Psoas muscle (tissue), 8 donors: ENCODE measurements around the gene SCYL3. TPM values are rescaled to one million over a fixed set of nuclear protein-coding genes. Genes with fewer than 3 reads are reported as not detected.

Experiments used
- ATAC-seq, 4 donors: fragments of 200-7000 bp; cut with Tn5 transposase; one replicate each; pipeline ENCODE4 v1.9.1; 2020; ENCODE audit warnings: moderate library complexity in 3 of 4, mild to moderate bottlenecking in 2 of 4
- DNase-seq, 2 donors: peaks; one replicate each; pipeline ENCODE4 v3.0.0-alpha.2; 2020
- H3K27ac ChIP-seq: fragments of 200-600 bp; one replicate; pipeline ENCODE4 v1.8.0; 2022
- H3K27me3 ChIP-seq, 3 donors: fragments of 200-600 bp in 1 of 3; one replicate each; pipeline versions ENCODE4 v1.6.1 to v1.8.0; 2013 to 2022; ENCODE audit warnings: low read length in 2 of 3, mild to moderate bottlenecking in 2 of 3, moderate library complexity in 1 of 3; ENCODE audit not compliant: insufficient read depth in 3 of 3
- H3K36me3 ChIP-seq, 2 donors: fragments of 200-600 bp in 1 of 2; one replicate each; pipeline versions ENCODE4 v1.6.1 to v1.8.0; 2013 to 2022; ENCODE audit warnings: low read depth in 1 of 2, mild to moderate bottlenecking in 1 of 2, moderate library complexity in 1 of 2; ENCODE audit not compliant: insufficient read depth in 1 of 2
- H3K4me1 ChIP-seq: fragments of 200-600 bp; one replicate; pipeline ENCODE4 v1.8.0; 2022
- H3K4me3 ChIP-seq: fragments of 200-600 bp; one replicate; pipeline ENCODE4 v1.8.0; 2022; ENCODE audit warnings: mild to moderate bottlenecking
- H3K9me3 ChIP-seq: fragments of 200-600 bp; one replicate; pipeline ENCODE4 v1.8.0; 2022
- WGBS, 3 donors: extraction: QIAGEN DNeasy Blood & Tissue Kit; methylation state at CpG; one replicate each; pipeline versions ENCODE4 v1.1.6 to v1.1.7; 2013; 5-methylcytosine and 5-hydroxymethylcytosine counted together
- intact Hi-C, 2 donors: fragments of 100-400 bp; cut with DNase I; formaldehyde crosslinking; loops; one replicate each; pipeline versions ENCODE4 v1.11.0 to v1.14.2; 2022
- polyA plus RNA-seq, 3 donors: library from polyadenylated mRNA; stranded (reverse); fragments of 200-250 nt; gene quantifications; one replicate each; pipeline ENCODE4 v1.2.3, GENCODE V29; 2013
- total RNA-seq, 4 donors: library from RNA; stranded (reverse); fragmentation: NEBNext Ultra II Directional in 2 of 4; extraction: Animal tissue kit (Norgen Biotek cat#: 25700) in 2 of 4; gene quantifications; one replicate each; pipeline versions ENCODE4 v1.2.1 to v1.2.4, GENCODE V29; 2021 to 2023
- TF ChIP-seq, protein P1 (sequence below): fragments of 200-600 bp; IDR thresholded peaks from one replicate; pipeline ENCODE4 v1.8.0; 2022; ENCODE audit warnings: antibody characterized with exemption
- donor health status: healthy with polysubstance abuse.
- donor health status: DM: no; HTN: no; CAD: no; lungs with moderate emphysema.
- donor health status: Bipolar disorder and iron deficiency.
- donor health status: healthy.
- donor health status: DM: yes; HTN: yes; CAD: no.
- donor health status: DM: no; HTN: no; CAD: no.
- donor health status: DM: no; HTN: no; CAD: no.
- donor health status: DM: yes; HTN: yes; CAD: no.

Gene SCYL3
- total and polyA plus RNA-seq, 7 donors = 6.0 to 15.7 (median 7.5) TPM

DNA sequence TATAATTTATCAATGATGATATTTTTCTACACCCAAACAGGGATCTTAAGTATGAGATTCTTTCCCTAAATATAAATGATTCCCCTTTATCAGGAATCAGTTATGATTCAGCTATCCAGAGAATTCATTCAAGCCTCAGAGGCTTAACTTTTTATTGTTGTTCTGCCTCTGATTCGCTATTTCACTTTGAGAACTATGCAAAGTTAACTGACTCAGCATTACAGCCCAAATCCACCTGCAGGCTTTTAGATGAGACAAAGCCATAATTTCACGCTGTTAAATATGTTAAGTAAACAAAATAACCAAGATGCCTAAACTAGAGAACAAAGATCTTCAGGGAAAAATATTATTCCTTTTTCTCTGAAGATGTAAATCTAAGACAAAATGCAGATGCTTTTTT lies 8.5 kb downstream of the SCYL3 start:
- intact Hi-C loops = no loop called here
- H3K4me1 ChIP-seq = peaks cover 4% of the 10 kb centered on the region
- no peak for DNase-seq
- ATAC-seq = no peak
- H3K4me3 ChIP-seq = no peak overlapping the region
- WGBS, 3 donors = 95 to 100% (median 96%) methylated on average over 2 of the region's 2 CpGs
- peaks cover 3 to 52% of the 10 kb centered on the region in 2 donors for H3K36me3 ChIP-seq
- no peaks in the 10 kb centered on the region for H3K27me3 ChIP-seq
- TF ChIP-seq, protein P1, sequence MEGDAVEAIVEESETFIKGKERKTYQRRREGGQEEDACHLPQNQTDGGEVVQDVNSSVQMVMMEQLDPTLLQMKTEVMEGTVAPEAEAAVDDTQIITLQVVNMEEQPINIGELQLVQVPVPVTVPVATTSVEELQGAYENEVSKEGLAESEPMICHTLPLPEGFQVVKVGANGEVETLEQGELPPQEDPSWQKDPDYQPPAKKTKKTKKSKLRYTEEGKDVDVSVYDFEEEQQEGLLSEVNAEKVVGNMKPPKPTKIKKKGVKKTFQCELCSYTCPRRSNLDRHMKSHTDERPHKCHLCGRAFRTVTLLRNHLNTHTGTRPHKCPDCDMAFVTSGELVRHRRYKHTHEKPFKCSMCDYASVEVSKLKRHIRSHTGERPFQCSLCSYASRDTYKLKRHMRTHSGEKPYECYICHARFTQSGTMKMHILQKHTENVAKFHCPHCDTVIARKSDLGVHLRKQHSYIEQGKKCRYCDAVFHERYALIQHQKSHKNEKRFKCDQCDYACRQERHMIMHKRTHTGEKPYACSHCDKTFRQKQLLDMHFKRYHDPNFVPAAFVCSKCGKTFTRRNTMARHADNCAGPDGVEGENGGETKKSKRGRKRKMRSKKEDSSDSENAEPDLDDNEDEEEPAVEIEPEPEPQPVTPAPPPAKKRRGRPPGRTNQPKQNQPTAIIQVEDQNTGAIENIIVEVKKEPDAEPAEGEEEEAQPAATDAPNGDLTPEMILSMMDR = no peak
- H3K27ac ChIP-seq = no peak overlapping the region
- no peaks in the 10 kb centered on the region for H3K9me3 ChIP-seq

DNA sequence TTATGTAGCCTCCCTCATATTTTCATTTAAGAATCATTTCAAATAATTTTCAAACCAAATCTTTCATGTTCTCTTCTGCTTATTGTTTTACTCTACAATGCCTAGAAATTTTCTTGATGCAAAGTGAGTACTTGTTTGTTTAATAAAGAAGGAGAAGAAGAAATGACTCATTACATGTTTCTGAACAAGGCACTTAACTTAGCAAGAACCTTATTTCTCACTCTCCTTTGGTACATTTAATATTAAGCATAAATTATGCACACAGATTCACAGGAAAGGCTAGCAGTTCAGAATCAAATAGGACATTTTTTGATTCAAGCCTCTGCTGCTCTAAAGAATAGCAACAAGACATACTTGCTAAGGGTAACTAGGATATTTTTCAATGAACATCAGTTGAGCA lies 9.1 kb downstream of the SCYL3 start:
- Histone ChIP-seq H3K27me3 (no peaks in the 10 kb centered on the region), H3K4me3 (no peak overlapping the region), H3K9me3 (no peaks in the 10 kb centered on the region), H3K4me1 (peaks cover 4% of the 10 kb centered on the region), H3K36me3 (peaks cover 3 to 52% of the 10 kb centered on the region in 2 donors), H3K27ac (no peak overlapping the region)
- DNase-seq = no peak
- no peak for ATAC-seq
- TF ChIP-seq, protein P1 = no peak
- intact Hi-C loops = no loop called here

DNA sequence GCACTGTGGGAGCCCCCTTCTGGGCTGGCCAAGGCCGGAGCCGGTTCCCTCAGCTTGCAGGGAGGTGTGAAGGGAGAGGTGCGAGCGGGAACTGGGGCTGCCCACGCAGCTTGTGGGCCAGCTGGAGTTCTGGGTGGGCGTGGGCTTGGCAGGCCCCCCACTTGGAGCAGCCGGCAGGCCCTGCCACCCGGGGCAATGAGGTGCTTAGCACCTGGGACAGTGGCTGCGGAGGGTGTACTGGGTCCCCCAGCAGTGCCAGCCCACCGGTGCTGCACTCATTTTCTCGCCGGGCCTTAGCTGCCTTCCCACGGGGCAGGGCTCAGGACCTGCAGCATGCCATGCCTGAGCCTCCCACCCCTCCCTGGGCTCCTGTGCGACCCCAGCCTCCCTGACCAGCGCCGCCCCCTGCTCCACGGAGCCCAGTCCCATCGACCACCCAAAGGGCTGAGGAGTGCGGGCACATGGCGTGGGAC lies 11.6 kb downstream of the SCYL3 start:
- no peaks in the 10 kb centered on the region for H3K4me1 ChIP-seq
- DNase-seq = peak in 1 of 2 donors; percentile 46
- ATAC-seq = no peak
- H3K27me3 ChIP-seq = no peaks in the 10 kb centered on the region
- no peaks in the 10 kb centered on the region for H3K9me3 ChIP-seq
- 90 to 96% (median 94%) methylated on average over 19 to 20 of the region's 20 CpGs for WGBS, 3 donors
- TF ChIP-seq, protein P1 = no peak
- intact Hi-C loops = no loop called here
- peaks cover 2 to 50% of the 10 kb centered on the region in 2 donors for H3K36me3 ChIP-seq
- H3K27ac ChIP-seq = no peak overlapping the region
- no peak overlapping the region for H3K4me3 ChIP-seq

DNA sequence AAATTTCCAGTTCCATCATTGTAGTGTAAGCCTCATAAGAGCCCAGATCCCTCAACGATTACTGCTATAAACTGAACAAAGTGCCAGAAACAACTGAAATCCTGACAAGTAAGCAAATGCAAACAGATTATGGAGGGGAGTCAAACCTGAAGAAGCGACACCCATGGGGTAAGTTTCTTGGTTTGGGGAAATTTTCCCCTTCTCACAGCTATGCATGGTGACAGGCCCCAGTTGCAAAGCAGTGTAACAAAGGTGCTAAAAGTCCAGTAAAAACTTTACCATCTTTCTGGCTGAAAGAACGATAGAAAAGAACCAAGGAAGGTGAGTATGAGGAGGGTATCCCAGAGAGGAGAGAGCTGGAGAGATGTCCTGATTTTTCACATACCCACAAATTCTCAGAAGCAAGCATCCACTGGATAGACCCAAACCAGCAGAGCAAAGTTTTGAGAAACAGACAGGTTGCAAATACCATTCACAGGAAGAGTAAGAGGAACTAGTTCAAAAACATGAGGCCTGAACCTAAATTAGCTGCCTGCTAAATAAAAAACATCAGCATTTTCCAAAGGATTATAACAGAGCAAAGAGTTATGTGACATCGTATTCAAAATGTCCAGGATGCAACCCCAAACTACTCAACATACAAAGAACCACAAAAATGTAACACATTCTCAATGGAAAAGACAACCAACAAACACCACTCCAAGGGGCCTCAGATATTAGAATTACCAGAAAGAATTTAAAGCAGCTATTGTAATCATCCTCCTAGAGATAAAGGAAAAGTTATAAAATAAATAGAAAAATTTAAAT lies 14.5 kb downstream of the SCYL3 start:
- ATAC-seq = no peak
- Histone ChIP-seq H3K4me1 (no peaks in the 10 kb centered on the region), H3K36me3 (peaks cover 3 to 52% of the 10 kb centered on the region in 2 donors), H3K9me3 (no peaks in the 10 kb centered on the region), H3K27me3 (no peaks in the 10 kb centered on the region), H3K27ac (no peak overlapping the region), H3K4me3 (no peak overlapping the region)
- 90 to 93% (median 92%) methylated on average over 4 of the region's 4 CpGs for WGBS, 3 donors
- TF ChIP-seq, protein P1 = no peak
- intact Hi-C loops = no loop called here
- DNase-seq = no peak

DNA sequence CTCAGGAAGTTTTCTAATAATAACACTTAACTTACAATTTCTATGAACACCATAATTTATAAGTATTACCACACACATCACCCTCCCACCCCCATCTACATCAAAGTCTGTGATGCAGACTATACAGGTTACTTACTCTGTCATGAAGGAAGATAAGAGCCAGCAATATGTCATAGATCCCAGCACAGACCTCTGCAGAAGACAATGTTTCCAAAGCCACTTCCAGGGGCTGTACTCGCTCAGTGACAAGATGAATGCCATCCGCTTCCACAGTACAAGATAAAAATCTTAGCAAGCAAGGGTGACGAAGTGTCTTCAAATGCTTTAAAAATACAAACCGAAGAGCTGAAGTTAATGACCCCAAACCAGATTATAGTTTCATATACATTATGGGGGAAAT lies 15.2 kb downstream of the SCYL3 start:
- intact Hi-C loops = no loop called here

More for the DNA sequence above, 15.2 kb downstream of the SCYL3 start:
- H3K36me3 ChIP-seq = peaks cover 3 to 58% of the 10 kb centered on the region in 2 donors
- no peak overlapping the region for H3K27ac ChIP-seq
- WGBS, 3 donors = 94 to 96% (median 96%) methylated on average over 4 of the region's 4 CpGs
- no peak overlapping the region for H3K4me3 ChIP-seq
- no peaks in the 10 kb centered on the region for H3K9me3 ChIP-seq
- no peaks in the 10 kb centered on the region for H3K27me3 ChIP-seq
- ATAC-seq (no peak), DNase-seq (no peak)
- TF ChIP-seq, protein P1 = no peak
- H3K4me1 ChIP-seq = no peaks in the 10 kb centered on the region
